ENCODE results near the gene MED14. TPM values are rescaled to one million over a fixed set of nuclear protein-coding genes. Genes with fewer than 3 reads are reported as not detected.

The MED14 gene
- total RNA-seq, 1 experiment from 2014 or later = 136 TPM

DNA sequence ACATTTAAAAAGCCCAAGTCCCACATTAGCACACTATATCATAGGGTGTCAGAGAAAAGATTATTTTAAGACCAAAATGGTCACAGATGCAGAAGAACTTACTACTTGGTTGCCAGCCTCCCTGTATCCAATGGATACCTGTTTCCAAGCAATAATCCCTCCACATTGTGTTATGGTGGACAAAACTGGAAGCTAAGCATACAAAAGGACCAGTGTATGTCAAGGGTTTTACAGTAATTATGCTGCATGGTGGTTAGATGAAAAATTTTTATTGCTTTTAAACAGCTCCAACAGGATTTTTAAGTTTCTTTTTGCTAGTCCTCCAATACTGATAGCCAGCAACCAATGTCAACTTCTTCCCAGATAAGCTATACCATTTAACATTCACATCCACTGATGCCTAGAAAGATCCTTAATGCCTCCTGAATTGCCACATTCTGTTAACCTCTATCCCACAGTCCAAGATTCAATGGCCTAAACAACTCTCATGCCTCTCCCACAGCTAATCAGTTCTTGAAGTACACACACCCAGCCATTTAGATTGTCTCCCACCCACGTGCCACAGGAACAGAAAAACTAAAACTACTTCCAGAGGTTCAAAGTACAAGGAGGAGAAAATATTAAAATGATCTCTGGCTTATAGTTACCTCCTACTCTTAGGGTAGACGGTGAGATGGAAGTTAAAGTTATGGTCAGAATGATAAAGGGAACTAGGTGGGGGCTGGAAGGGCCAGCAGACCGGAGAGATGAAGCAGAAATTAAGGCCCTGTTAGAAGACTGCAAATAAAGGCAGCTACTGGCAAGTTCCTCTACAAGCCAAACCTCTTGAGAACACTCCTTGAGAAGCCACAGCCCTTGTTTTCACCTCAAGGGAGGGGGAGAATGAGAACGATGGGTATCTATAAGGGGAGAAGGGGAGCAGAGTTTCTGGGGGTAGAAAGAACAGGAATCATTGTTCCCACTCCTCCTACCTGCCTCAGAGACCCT lies 5.5 kb downstream of the MED14 start:
- H3K4me1 ChIP-seq (ENCODE audit: insufficient read depth, low read length) = no peaks in the 10 kb centered on the region
- no peak overlapping the region for H3T11ph ChIP-seq (ENCODE audit: low read length)
- Mint-ChIP-seq H3K36me3 (ENCODE audit: insufficient read depth in 1 of 3, low read depth in 3 of 3) (peaks cover 27 to 68% (median 54%) of the 10 kb centered on the region in 3 experiments), H3K9me3 (peaks cover 54 to 64% of the 10 kb centered on the region in 2 experiments), H3K4me3 (no peak overlapping the region), H3K4me1 (peaks cover 23 to 54% of the 10 kb centered on the region in 2 experiments), H3K27ac (peak overlapping the region in 1 of 3 experiments; percentile 80; a peak in 3 of 7 replicates), H3K27me3 (ENCODE audit: low read depth) (no peaks in the 10 kb centered on the region)
- H3K4me2 ChIP-seq (ENCODE audit: insufficient read depth, insufficient read length, low read length) = no peak overlapping the region
- H4K91ac ChIP-seq (ENCODE audit: insufficient read length, low read depth, low read length) = no peak overlapping the region
- DNase-seq = no peak
- H3K79me1 ChIP-seq (ENCODE audit: insufficient read depth, low read depth, low read length, poor library complexity, severe bottlenecking) = no peaks in the 10 kb centered on the region
- H4K20me1 ChIP-seq (ENCODE audit: control insufficient read depth, insufficient read depth, insufficient read length) = no peaks in the 10 kb centered on the region
- no peak overlapping the region for H3K18ac ChIP-seq (ENCODE audit: insufficient read length, low read depth, low read length)
- H4K5ac ChIP-seq (ENCODE audit: insufficient read length, low read depth, low read length) = no peak overlapping the region
- no peak overlapping the region for H2BK5ac ChIP-seq (ENCODE audit: insufficient read length, low read length)
- peak overlapping the region; percentile 58 for H3K9ac ChIP-seq (ENCODE audit: extremely low read depth, insufficient read length, low read length)
- no peak overlapping the region for H3K23ac ChIP-seq (ENCODE audit: insufficient read length, low read depth, low read length)
- no peaks in the 10 kb centered on the region for H3K9me3 ChIP-seq (ENCODE audit: control insufficient read depth, low read depth, low read length)
- no peak overlapping the region for H2BK15ac ChIP-seq (ENCODE audit: low read depth, low read length)
- H3K14ac ChIP-seq (ENCODE audit: insufficient read depth, low read length) = no peak overlapping the region
- TF ChIP-seq, protein P1, sequence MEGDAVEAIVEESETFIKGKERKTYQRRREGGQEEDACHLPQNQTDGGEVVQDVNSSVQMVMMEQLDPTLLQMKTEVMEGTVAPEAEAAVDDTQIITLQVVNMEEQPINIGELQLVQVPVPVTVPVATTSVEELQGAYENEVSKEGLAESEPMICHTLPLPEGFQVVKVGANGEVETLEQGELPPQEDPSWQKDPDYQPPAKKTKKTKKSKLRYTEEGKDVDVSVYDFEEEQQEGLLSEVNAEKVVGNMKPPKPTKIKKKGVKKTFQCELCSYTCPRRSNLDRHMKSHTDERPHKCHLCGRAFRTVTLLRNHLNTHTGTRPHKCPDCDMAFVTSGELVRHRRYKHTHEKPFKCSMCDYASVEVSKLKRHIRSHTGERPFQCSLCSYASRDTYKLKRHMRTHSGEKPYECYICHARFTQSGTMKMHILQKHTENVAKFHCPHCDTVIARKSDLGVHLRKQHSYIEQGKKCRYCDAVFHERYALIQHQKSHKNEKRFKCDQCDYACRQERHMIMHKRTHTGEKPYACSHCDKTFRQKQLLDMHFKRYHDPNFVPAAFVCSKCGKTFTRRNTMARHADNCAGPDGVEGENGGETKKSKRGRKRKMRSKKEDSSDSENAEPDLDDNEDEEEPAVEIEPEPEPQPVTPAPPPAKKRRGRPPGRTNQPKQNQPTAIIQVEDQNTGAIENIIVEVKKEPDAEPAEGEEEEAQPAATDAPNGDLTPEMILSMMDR (conservative IDR thresholded peaks at IDR 0.05) = no peak
- no CpG with 5 or more reads among the region's 4 CpGs for WGBS (ENCODE audit: extremely low coverage, insufficient read length, low lambda C conversion rate)
- no peak overlapping the region for H2BK20ac ChIP-seq (ENCODE audit: low read depth, low read length, poor library complexity, severe bottlenecking)
- no peak overlapping the region for H4K8ac ChIP-seq (replicated peaks; ENCODE audit: insufficient read length, low read depth, low read length)
- no peaks in the 10 kb centered on the region for H3K27me3 ChIP-seq (ENCODE audit: insufficient read depth, low read length)
- no peak overlapping the region for H3K27ac ChIP-seq (ENCODE audit: insufficient read length, low read depth, low read length)
- H3K23me2 ChIP-seq (ENCODE audit: insufficient read length, low read depth, low read length, poor library complexity, severe bottlenecking) = no peaks in the 10 kb centered on the region
- peaks cover 37% of the 10 kb centered on the region; the same call in 1 of the 2 replicates for H3K79me2 ChIP-seq (ENCODE audit: insufficient read depth, low read length)
- H3K56ac ChIP-seq (ENCODE audit: insufficient read length, low read depth, low read length) = no peak overlapping the region
- no peak overlapping the region for H2AFZ ChIP-seq (ENCODE audit: low read length)
- no peak overlapping the region for H2BK120ac ChIP-seq (ENCODE audit: low read depth, low read length, poor library complexity, severe bottlenecking)
- H2AK5ac ChIP-seq (ENCODE audit: insufficient read length, low read length) = no peak overlapping the region
- no peak overlapping the region for H3K4ac ChIP-seq (ENCODE audit: low read depth, low read length)
- H2BK12ac ChIP-seq (ENCODE audit: insufficient read length, low read depth, low read length) = no peak overlapping the region

Measured in H9 (cell line).